Liver (tissue), 9 donors: ENCODE measurements around the gene TIAM1. TPM values are rescaled to one million over a fixed set of nuclear protein-coding genes. Genes with fewer than 3 reads are reported as not detected.

Experiments
- DNase-seq: peaks from one replicate; pipeline ENCODE4 v3.0.0-alpha.2; 2017; ENCODE audit warnings: low spot score
- H3K27ac ChIP-seq, 2 donors: one replicate each; pipeline ENCODE4 v1.7.0; 2013; ENCODE audit warnings: inconsistent platforms in 2 of 2, low read length in 2 of 2, control low read depth in 1 of 2, low read depth in 1 of 2, mild to moderate bottlenecking in 1 of 2
- H3K27me3 ChIP-seq, 4 donors: one replicate each; pipeline versions ENCODE4 v1.6.1 to v1.7.0; 2013; ENCODE audit warnings: low read length in 3 of 4, inconsistent platforms in 1 of 4, mild to moderate bottlenecking in 1 of 4, moderate library complexity in 1 of 4; ENCODE audit not compliant: control insufficient read depth in 4 of 4, insufficient read depth in 4 of 4
- H3K36me3 ChIP-seq, 4 donors: one replicate each; pipeline versions ENCODE4 v1.6.1 to v1.7.0; 2013; ENCODE audit warnings: low read length in 3 of 4, mild to moderate bottlenecking in 3 of 4, low read depth in 1 of 4, moderate library complexity in 1 of 4; ENCODE audit not compliant: control insufficient read depth in 4 of 4, insufficient read depth in 3 of 4
- H3K4me1 ChIP-seq, 4 donors: one replicate each; pipeline versions ENCODE4 v1.6.1 to v1.7.0; 2013; ENCODE audit warnings: low read length in 3 of 4, mild to moderate bottlenecking in 3 of 4, moderate library complexity in 1 of 4; ENCODE audit not compliant: control insufficient read depth in 4 of 4, insufficient read depth in 4 of 4
- H3K4me3 ChIP-seq, 3 donors: one replicate each; pipeline versions ENCODE4 v1.6.1 to v1.7.0; 2013; ENCODE audit warnings: low read length in 3 of 3, control low read depth in 1 of 3, low read depth in 1 of 3, mild to moderate bottlenecking in 1 of 3
- H3K9ac ChIP-seq, 2 donors: one replicate each; pipeline ENCODE4 v1.7.0; 2013; ENCODE audit warnings: low read length in 2 of 2, mild to moderate bottlenecking in 2 of 2, moderate library complexity in 2 of 2, control low read depth in 1 of 2, low read depth in 1 of 2
- H3K9me3 ChIP-seq, 4 donors: one replicate each; pipeline versions ENCODE4 v1.6.1 to v1.7.0; 2013; ENCODE audit warnings: low read length in 3 of 4; ENCODE audit not compliant: control insufficient read depth in 4 of 4
- ATF3 ChIP-seq: IDR thresholded peaks from 2 replicates; pipeline ENCODE4 v1.6.1; 2016; ENCODE audit warnings: antibody characterized with exemption
- CTCF ChIP-seq: fragments of 150-350 bp; IDR thresholded peaks from 2 replicates; pipeline ENCODE4 v1.5.1; 2017; ENCODE audit warnings: improper control_type of control experiment, low read depth, low read length; ENCODE audit not compliant: missing input control
- EGR1 ChIP-seq, 2 donors: IDR thresholded peaks; 2 replicates each; pipeline ENCODE4 v1.6.1; 2016 to 2018; ENCODE audit warnings: antibody characterized with exemption in 2 of 2, low read depth in 2 of 2
- FOXA1 ChIP-seq: IDR thresholded peaks from 2 replicates; pipeline ENCODE4 v1.6.1; 2016; ENCODE audit warnings: antibody characterized with exemption
- FOXA2 ChIP-seq: IDR thresholded peaks from 2 replicates; pipeline ENCODE4 v1.6.1; 2016; ENCODE audit warnings: antibody characterized with exemption
- GABPA ChIP-seq, 2 donors: IDR thresholded peaks in 1 of 2; conservative IDR thresholded peaks in 1 of 2; 2 replicates each; pipeline ENCODE4 v1.6.1; 2016; ENCODE audit warnings: antibody characterized with exemption in 2 of 2, mild to moderate bottlenecking in 1 of 2, moderate library complexity in 1 of 2
- HNF4A ChIP-seq, 2 donors: conservative IDR thresholded peaks; 2 replicates each; pipeline ENCODE4 v1.6.1; 2016; ENCODE audit warnings: antibody characterized with exemption in 2 of 2, mild to moderate bottlenecking in 2 of 2
- JUND ChIP-seq, 2 donors: IDR thresholded peaks; 2 replicates each; pipeline ENCODE4 v1.6.1; 2016; ENCODE audit warnings: antibody characterized with exemption in 2 of 2
- MAX ChIP-seq: IDR thresholded peaks from 2 replicates; pipeline ENCODE4 v1.6.1; 2016; ENCODE audit warnings: antibody characterized with exemption
- NR2F2 ChIP-seq: IDR thresholded peaks from 2 replicates; pipeline ENCODE4 v1.6.1; 2016; ENCODE audit warnings: antibody characterized with exemption
- REST ChIP-seq: IDR thresholded peaks from 2 replicates; pipeline ENCODE4 v1.6.1; 2016; ENCODE audit warnings: antibody characterized with exemption, mild to moderate bottlenecking
- TAF1 ChIP-seq: conservative IDR thresholded peaks from 2 replicates; pipeline ENCODE4 v1.6.1; 2016; ENCODE audit warnings: antibody characterized with exemption, mild to moderate bottlenecking
- YY1 ChIP-seq: IDR thresholded peaks from 2 replicates; pipeline ENCODE4 v1.6.1; 2016; ENCODE audit warnings: antibody characterized with exemption, mild to moderate bottlenecking
- WGBS: extraction: QIAGEN DNeasy Blood & Tissue Kit; methylation state at CpG from one replicate; pipeline ENCODE4 v1.1.7; 2013; 5-methylcytosine and 5-hydroxymethylcytosine counted together
- polyA plus RNA-seq, 2 donors: library from polyadenylated mRNA; stranded (reverse) in 1 of 2; unstranded in 1 of 2; fragments of 200-250 nt in 1 of 2; fragments of >200 nt in 1 of 2; fragmentation: Nextera tagmentation in 1 of 2; extraction: Ambion mirVana in 1 of 2; gene quantifications; one replicate each; pipeline versions ENCODE4 v1.2.1 to v1.2.3, GENCODE V29; 2013 to 2015
- total RNA-seq, 2 donors: library from RNA; depleted of rRNA; stranded (reverse); fragments of >200 nt; gene quantifications; one replicate each; pipeline ENCODE4 v1.2.3, GENCODE V29; 2014
- TF ChIP-seq, protein P1 (sequence below): IDR thresholded peaks from 2 replicates; pipeline ENCODE4 v1.6.1; 2016; ENCODE audit warnings: antibody characterized with exemption
- donor health status: healthy.
- donor health status: healthy.
- donor health status: healthy.
- donor health status: healthy.
- donor health status: healthy.

The TIAM1 gene
- total and polyA plus RNA-seq, 4 donors = 3.0 to 7.4 (median 4.8) TPM

DNA sequence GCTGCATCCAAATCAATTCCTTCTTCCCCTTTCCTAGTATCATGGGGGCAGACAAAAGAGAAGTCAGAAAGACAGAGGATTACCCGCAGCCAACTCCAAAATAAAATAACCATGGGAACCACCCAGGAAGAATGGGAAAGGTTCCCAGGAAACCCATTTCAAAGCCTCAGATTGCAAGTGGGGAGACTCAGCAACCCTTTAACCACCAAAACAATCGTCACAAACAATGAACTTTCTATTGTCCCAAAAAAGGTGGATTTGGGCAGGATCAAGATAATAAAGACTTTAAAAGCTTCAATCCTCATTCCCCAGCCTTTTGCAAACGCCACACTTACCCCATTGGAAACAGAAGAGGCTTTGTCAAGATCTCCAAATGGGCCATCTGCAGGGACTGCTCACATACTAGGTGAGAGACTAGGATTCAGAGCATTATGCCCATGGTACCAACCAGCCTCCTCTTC, 5.1 kb downstream of the TIAM1 start (continued):
- no peak for TF ChIP-seq TAF1

GRCh38 chr21:31337996-31338907, 5.8 kb downstream of the TIAM1 start:
- no peak for DNase-seq
- no peak for TF ChIP-seq TAF1
- no peak for TF ChIP-seq FOXA2
- TF ChIP-seq MAX = no peak
- TF ChIP-seq HNF4A (conservative IDR thresholded peaks at IDR 0.05) = no peak
- TF ChIP-seq EGR1 (IDR thresholded peaks at IDR 0.05; ENCODE audit: low read depth in 2 of 2) = no peak
- TF ChIP-seq YY1 = no peak
- no peak for TF ChIP-seq JUND (IDR thresholded peaks at IDR 0.05)
- no peak for TF ChIP-seq NR2F2
- no peak for TF ChIP-seq GABPA (IDR thresholded peaks at IDR 0.05 in 1 of 2, conservative IDR thresholded peaks at IDR 0.05 in 1 of 2)
- TF ChIP-seq FOXA1 = no peak
- TF ChIP-seq ATF3 = no peak

GRCh38 chr21:31337086-31337485, 7.0 kb downstream of the TIAM1 start:
- Histone ChIP-seq H3K4me1 (no peaks in the 10 kb centered on the region), H3K27ac (no peak overlapping the region), H3K9ac (no peak overlapping the region), H3K9me3 (no peaks in the 10 kb centered on the region), H3K27me3 (no peaks in the 10 kb centered on the region), H3K36me3 (peaks cover 0 to 3% (median 0%) of the 10 kb centered on the region in 4 donors), H3K4me3 (no peak overlapping the region)
- no peak for DNase-seq
- TF ChIP-seq GABPA (IDR thresholded peaks at IDR 0.05 in 1 of 2, conservative IDR thresholded peaks at IDR 0.05 in 1 of 2) = no peak
- TF ChIP-seq JUND (IDR thresholded peaks at IDR 0.05) = no peak
- TF ChIP-seq NR2F2 = no peak
- no peak for TF ChIP-seq REST
- no peak for TF ChIP-seq YY1
- TF ChIP-seq CTCF = no peak
- TF ChIP-seq MAX = no peak
- TF ChIP-seq, protein P1, sequence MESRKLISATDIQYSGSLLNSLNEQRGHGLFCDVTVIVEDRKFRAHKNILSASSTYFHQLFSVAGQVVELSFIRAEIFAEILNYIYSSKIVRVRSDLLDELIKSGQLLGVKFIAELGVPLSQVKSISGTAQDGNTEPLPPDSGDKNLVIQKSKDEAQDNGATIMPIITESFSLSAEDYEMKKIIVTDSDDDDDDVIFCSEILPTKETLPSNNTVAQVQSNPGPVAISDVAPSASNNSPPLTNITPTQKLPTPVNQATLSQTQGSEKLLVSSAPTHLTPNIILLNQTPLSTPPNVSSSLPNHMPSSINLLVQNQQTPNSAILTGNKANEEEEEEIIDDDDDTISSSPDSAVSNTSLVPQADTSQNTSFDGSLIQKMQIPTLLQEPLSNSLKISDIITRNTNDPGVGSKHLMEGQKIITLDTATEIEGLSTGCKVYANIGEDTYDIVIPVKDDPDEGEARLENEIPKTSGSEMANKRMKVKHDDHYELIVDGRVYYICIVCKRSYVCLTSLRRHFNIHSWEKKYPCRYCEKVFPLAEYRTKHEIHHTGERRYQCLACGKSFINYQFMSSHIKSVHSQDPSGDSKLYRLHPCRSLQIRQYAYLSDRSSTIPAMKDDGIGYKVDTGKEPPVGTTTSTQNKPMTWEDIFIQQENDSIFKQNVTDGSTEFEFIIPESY = no peak
- 91% methylated on average over 3 of the region's 3 CpGs for WGBS

More at GRCh38 chr21:31337996-31338907, 5.8 kb downstream of the TIAM1 start:
- Histone ChIP-seq H3K9me3 (no peaks in the 10 kb centered on the region), H3K4me3 (no peak overlapping the region), H3K4me1 (peaks cover 0 to 4% (median 2%) of the 10 kb centered on the region in 4 donors), H3K27me3 (no peaks in the 10 kb centered on the region), H3K36me3 (peaks cover 0 to 3% (median 0%) of the 10 kb centered on the region in 4 donors), H3K9ac (no peak overlapping the region), H3K27ac (no peak overlapping the region)
- WGBS = 92% methylated on average over 25 of the region's 25 CpGs
